ENCODE results near the gene TIMM44. TPM values are rescaled to one million over a fixed set of nuclear protein-coding genes. Genes with fewer than 3 reads are reported as not detected.

The TIMM44 gene
- total RNA-seq, 2 experiments from 2014 or later, result 86.0 to 116 TPM

DNA sequence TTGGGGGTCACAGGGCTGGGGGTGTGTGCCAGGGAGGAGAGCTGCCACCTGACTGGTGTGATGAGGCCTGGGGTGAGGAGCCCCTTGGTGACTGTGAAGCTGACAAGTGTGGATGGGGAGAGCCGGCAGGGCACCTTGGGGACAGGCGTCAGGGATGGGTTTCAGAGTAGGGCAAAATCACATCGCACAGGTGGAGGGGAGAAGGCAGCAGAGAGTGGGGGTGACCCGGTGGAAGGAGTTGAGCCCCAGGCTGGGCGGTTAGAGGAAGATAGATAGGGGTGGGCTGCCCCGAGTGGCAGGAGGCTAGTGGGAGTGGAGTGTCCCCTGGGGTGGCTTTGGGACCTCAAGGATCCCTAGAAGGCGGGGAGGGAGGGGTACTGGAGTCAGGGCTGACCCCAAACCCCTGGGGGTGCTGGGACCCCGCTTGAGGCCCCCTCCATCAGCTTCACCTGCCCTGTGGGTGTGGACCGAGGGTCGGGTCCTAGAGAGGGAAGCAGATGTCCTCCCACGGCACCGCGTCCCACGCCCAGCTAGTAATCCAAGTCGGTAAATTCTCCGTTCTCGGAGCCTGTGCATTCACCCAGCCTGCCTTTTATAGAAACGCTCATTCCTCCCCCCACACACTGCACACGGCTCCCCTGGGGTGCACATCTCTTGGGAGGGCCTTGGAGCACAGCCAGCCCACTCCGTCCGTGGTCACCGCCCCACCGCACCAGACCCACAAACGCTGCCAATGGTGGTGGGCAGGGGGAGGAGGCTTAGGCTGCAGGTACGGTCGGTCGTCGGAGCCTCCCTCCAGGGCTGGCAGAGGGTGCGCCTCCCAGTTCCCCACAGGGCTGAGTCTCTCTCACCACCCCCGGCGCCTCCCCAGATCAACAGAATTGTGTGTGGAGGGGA lies 19.9 kb downstream of the TIMM44 start:
- Histone ChIP-seq H3K4me2 (ENCODE audit: low read length) (no peak overlapping the region), H3K4me3 (ENCODE audit: low read depth, low read length, poor library complexity, severe bottlenecking) (no peak overlapping the region), H2AFZ (ENCODE audit: low read length) (no peak overlapping the region), H3K9me3 (ENCODE audit: low read length) (no peaks in the 10 kb centered on the region), H3K9me2 (ENCODE audit: insufficient read depth, low read length) (no peaks in the 10 kb centered on the region), H3K4me1 (ENCODE audit: insufficient read depth, low read length, poor library complexity, severe bottlenecking) (peaks cover 20% of the 10 kb centered on the region), H3K79me2 (ENCODE audit: insufficient read depth, low read depth, low read length) (no peaks in the 10 kb centered on the region), H4K20me1 (ENCODE audit: insufficient read depth, low read length) (peaks cover 6% of the 10 kb centered on the region; the same call in 1 of the 2 replicates), H3K27ac (ENCODE audit: low read depth, low read length, poor library complexity, severe bottlenecking) (no peak overlapping the region), H3K36me3 (ENCODE audit: insufficient read depth, low read length) (peaks cover 11% of the 10 kb centered on the region; the same call in 1 of the 2 replicates)
- intact Hi-C loops (cut with micrococcal nuclease; ENCODE audit: unreplicated experiment), result no loop called here
- no TSS peak for BruUV-seq (replicated peaks)
- TF ChIP-seq, protein P1, sequence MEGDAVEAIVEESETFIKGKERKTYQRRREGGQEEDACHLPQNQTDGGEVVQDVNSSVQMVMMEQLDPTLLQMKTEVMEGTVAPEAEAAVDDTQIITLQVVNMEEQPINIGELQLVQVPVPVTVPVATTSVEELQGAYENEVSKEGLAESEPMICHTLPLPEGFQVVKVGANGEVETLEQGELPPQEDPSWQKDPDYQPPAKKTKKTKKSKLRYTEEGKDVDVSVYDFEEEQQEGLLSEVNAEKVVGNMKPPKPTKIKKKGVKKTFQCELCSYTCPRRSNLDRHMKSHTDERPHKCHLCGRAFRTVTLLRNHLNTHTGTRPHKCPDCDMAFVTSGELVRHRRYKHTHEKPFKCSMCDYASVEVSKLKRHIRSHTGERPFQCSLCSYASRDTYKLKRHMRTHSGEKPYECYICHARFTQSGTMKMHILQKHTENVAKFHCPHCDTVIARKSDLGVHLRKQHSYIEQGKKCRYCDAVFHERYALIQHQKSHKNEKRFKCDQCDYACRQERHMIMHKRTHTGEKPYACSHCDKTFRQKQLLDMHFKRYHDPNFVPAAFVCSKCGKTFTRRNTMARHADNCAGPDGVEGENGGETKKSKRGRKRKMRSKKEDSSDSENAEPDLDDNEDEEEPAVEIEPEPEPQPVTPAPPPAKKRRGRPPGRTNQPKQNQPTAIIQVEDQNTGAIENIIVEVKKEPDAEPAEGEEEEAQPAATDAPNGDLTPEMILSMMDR (conservative IDR thresholded peaks at IDR 0.05; ENCODE audit: low read length), result no peak
- TF ChIP-seq EZH2phosphoT487 (IDR thresholded peaks at IDR 0.05; ENCODE audit: borderline replicate concordance, low read depth, low read length), result no peak
- ChIA-PET CTCF (ENCODE audit: unreplicated experiment) (no interaction called here), POLR2A (no interaction called here)
- DNase-seq (ENCODE audit: low spot score), result no peak

DNA sequence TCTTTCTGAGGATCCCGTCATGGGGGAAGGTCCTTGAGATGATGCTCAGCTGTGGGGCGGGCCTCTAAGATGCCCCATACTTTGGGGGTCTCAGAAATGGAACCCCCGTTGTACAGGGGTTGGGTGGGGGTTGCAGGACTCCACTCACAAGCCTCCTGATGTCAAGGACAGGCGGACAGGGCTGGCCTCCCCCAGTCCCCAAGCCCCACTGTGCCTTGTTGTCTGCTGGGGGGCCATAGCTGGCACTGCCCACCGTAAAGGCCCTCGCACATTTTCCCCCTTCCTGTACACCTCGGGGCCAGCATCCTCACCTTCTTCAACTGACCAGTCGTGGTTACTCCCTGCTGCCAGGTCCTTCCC lies 20.6 kb downstream of the TIMM44 start:
- no TSS peak for BruUV-seq (replicated peaks)
- TF ChIP-seq, protein P1 (conservative IDR thresholded peaks at IDR 0.05; ENCODE audit: low read length), result no peak
- TF ChIP-seq EZH2phosphoT487 (IDR thresholded peaks at IDR 0.05; ENCODE audit: borderline replicate concordance, low read depth, low read length), result no peak
- ChIA-PET CTCF (ENCODE audit: unreplicated experiment) (no interaction called here), POLR2A (no interaction called here)
- peaks cover 6% of the 10 kb centered on the region; the same call in 1 of the 2 replicates for H4K20me1 ChIP-seq (ENCODE audit: insufficient read depth, low read length)
- intact Hi-C loops (cut with micrococcal nuclease; ENCODE audit: unreplicated experiment), result no loop called here
- no peak overlapping the region for H3K4me3 ChIP-seq (ENCODE audit: low read depth, low read length, poor library complexity, severe bottlenecking)
- no peaks in the 10 kb centered on the region for H3K79me2 ChIP-seq (ENCODE audit: insufficient read depth, low read depth, low read length)
- H2AFZ ChIP-seq (ENCODE audit: low read length), result no peak overlapping the region
- H3K4me2 ChIP-seq (ENCODE audit: low read length), result no peak overlapping the region
- no peak overlapping the region for H3K27ac ChIP-seq (ENCODE audit: low read depth, low read length, poor library complexity, severe bottlenecking)
- H3K4me1 ChIP-seq (ENCODE audit: insufficient read depth, low read length, poor library complexity, severe bottlenecking), result peaks cover 20% of the 10 kb centered on the region
- DNase-seq (ENCODE audit: low spot score), result no peak
- H3K36me3 ChIP-seq (ENCODE audit: insufficient read depth, low read length), result peaks cover 11% of the 10 kb centered on the region; the same call in 1 of the 2 replicates
- H3K9me3 ChIP-seq (ENCODE audit: low read length), result no peaks in the 10 kb centered on the region
- H3K9me2 ChIP-seq (ENCODE audit: insufficient read depth, low read length), result no peaks in the 10 kb centered on the region

Data from OCI-LY7 (cell line).